Hepatocyte (in vitro differentiated cells): ENCODE measurements around the gene INVS.

ENCODE experiments used
- CTCF ChIP-seq: fragments of 200-600 bp; sonication (generic); IDR thresholded peaks from 2 replicates; pipeline ENCODE4 v1.5.1; 2016; ENCODE audit warnings: antibody characterized with exemption, mild to moderate bottlenecking; ENCODE audit not compliant: poor library complexity
- EZH2 ChIP-seq: fragments of 200-600 bp; sonication (generic); IDR thresholded peaks from 2 replicates; pipeline ENCODE4 v1.6.1; 2016; ENCODE audit warnings: antibody characterized with exemption, mild to moderate bottlenecking, borderline replicate concordance
- EZH2phosphoT487 ChIP-seq: fragments of 200-600 bp; sonication (generic); IDR thresholded peaks from one replicate; pipeline ENCODE4 v1.6.1; 2018; ENCODE audit warnings: antibody characterized with exemption, mild to moderate bottlenecking, low read depth, moderate library complexity; ENCODE audit not compliant: unreplicated experiment, severe bottlenecking

- TF ChIP-seq CTCF (no peak), EZH2phosphoT487 (no peak), EZH2 (no peak)
Observed at GRCh38 chr9:100092066-100092465, 7.0 kb upstream of the INVS start.
